Lung (tissue), 12 donors: ENCODE data around the gene DCLK1. TPM values are rescaled to one million over a fixed set of nuclear protein-coding genes. Genes with fewer than 3 reads are reported as not detected.

ENCODE experiments used
- ATAC-seq: fragments of 200-7000 bp; cut with Tn5 transposase; one replicate; pipeline ENCODE4 v1.9.1; 2020; ENCODE audit warnings: moderate number of reproducible peaks; ENCODE audit not compliant: insufficient read depth, low FRiP score
- DNase-seq, 3 donors: peaks; one replicate each; pipeline ENCODE4 v3.0.0-alpha.2; 2013 to 2017
- H3K27ac ChIP-seq, 2 donors: one replicate each; pipeline ENCODE4 v1.5.1; 2013; ENCODE audit warnings: mild to moderate bottlenecking in 2 of 2, moderate library complexity in 2 of 2, control low read depth in 1 of 2, inconsistent platforms in 1 of 2, low read depth in 1 of 2, low read length in 1 of 2
- H3K27me3 ChIP-seq, 3 donors: one replicate each; pipeline ENCODE4 v1.5.1; 2013; ENCODE audit warnings: low read length in 2 of 3; ENCODE audit not compliant: control insufficient read depth in 3 of 3, insufficient read depth in 3 of 3
- H3K36me3 ChIP-seq, 4 donors: one replicate each; pipeline ENCODE4 v1.5.1; 2013; ENCODE audit warnings: low read length in 4 of 4, mild to moderate bottlenecking in 1 of 4, moderate library complexity in 1 of 4; ENCODE audit not compliant: control insufficient read depth in 4 of 4, insufficient read depth in 4 of 4
- H3K4me1 ChIP-seq, 5 donors: one replicate each; pipeline ENCODE4 v1.5.1; 2013; ENCODE audit warnings: low read length in 5 of 5, mild to moderate bottlenecking in 2 of 5, moderate library complexity in 1 of 5; ENCODE audit not compliant: control insufficient read depth in 5 of 5, insufficient read depth in 5 of 5
- H3K4me3 ChIP-seq: one replicate; pipeline ENCODE4 v1.5.1; 2013; ENCODE audit warnings: mild to moderate bottlenecking, control low read depth, moderate library complexity
- H3K9ac ChIP-seq, 2 donors: one replicate each; pipeline ENCODE4 v1.5.1; 2013; ENCODE audit warnings: low read length in 2 of 2, control low read depth in 1 of 2; ENCODE audit not compliant: insufficient read depth in 1 of 2
- H3K9me3 ChIP-seq, 4 donors: one replicate each; pipeline ENCODE4 v1.5.1; 2013; ENCODE audit warnings: low read length in 3 of 4, mild to moderate bottlenecking in 1 of 4, moderate library complexity in 1 of 4; ENCODE audit not compliant: control insufficient read depth in 4 of 4, insufficient read depth in 3 of 4
- CTCF ChIP-seq: IDR thresholded peaks from 2 replicates; pipeline ENCODE4 v1.5.1; 2012; ENCODE audit warnings: mild to moderate bottlenecking; ENCODE audit errors: control extremely low read depth, extremely low read depth
- WGBS, 2 donors: extraction: QIAGEN DNeasy Blood & Tissue Kit; methylation state at CpG; one replicate each; pipeline ENCODE4 v1.1.7; 2013; 5-methylcytosine and 5-hydroxymethylcytosine counted together
- polyA plus RNA-seq, 2 donors: library from polyadenylated mRNA; stranded (reverse); fragments of 200-250 nt; gene quantifications; one replicate each; pipeline ENCODE4 v1.2.1, GENCODE V29; 2013
- total RNA-seq, 2 donors: library from RNA; depleted of rRNA in 1 of 2; stranded (reverse); fragments of >200 nt in 1 of 2; gene quantifications; one replicate each; pipeline ENCODE4 v1.2.1, GENCODE V29; 2014 to 2021
- donor health status: control.
- donor health status: control.
- donor health status: Bipolar disorder and iron deficiency.
- donor health status: healthy.
- donor health status: DM: yes; HTN: yes; CAD: no.

The DCLK1 gene
- total and polyA plus RNA-seq, 4 donors = 1.2 to 23.5 (median 7.0) TPM

GRCh38 chr13:36068566-36068965 lies 62.6 kb downstream of the DCLK1 start:
- DNase-seq = no peak
- H3K4me3 ChIP-seq = no peak overlapping the region
- no peak overlapping the region for H3K9ac ChIP-seq
- no peaks in the 10 kb centered on the region for H3K36me3 ChIP-seq
- peaks cover 0 to 9% (median 0%) of the 10 kb centered on the region in 5 donors for H3K4me1 ChIP-seq
- WGBS, 2 donors = 85 to 87% methylated on average over 1 of the region's 1 CpG
- no peaks in the 10 kb centered on the region for H3K27me3 ChIP-seq
- TF ChIP-seq CTCF = no peak
- no peak overlapping the region for H3K27ac ChIP-seq
- no peaks in the 10 kb centered on the region for H3K9me3 ChIP-seq
- ATAC-seq = no peak

DNA sequence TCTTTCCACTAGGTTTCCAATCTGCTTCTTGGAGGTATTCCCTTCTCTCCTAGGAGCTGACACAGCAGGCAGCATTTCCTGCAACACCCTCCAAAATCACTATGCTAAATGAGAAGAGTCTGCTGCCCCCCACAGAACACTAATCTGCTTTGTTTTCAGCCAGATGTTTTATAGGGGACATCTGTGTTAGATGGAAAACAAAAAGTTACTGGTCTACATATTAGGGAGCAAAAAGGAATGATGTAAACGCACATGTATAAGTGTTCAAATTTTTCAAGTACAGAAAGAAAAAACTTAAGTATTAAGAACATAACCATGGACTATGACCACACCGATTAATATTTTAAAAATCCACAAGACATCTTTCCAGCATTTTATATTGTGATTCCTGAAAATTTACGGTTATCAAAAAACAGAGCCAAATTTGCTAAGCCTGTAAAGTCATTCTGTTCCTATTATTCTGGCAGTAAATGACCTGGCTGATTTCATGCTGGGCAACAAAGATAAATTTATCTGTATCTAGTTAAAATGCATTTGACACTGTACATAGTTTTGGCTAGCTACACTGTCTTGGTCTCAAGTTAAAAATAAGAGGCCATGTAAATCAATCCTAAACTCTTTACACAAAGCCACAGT lies 63.3 kb downstream of the DCLK1 start:
- Histone ChIP-seq H3K9ac (no peak overlapping the region), H3K27me3 (no peaks in the 10 kb centered on the region), H3K4me1 (peaks cover 0 to 9% (median 0%) of the 10 kb centered on the region in 5 donors), H3K9me3 (no peaks in the 10 kb centered on the region), H3K27ac (no peak overlapping the region), H3K36me3 (no peaks in the 10 kb centered on the region), H3K4me3 (no peak overlapping the region)
- DNase-seq (peak in 2 of 3 donors; percentile 16 to 18), ATAC-seq (no peak)
- TF ChIP-seq CTCF = no peak
- 63 to 72% methylated on average over 3 of the region's 3 CpGs for WGBS, 2 donors

GRCh38 chr13:36062249-36062648 lies 68.9 kb downstream of the DCLK1 start:
- Histone ChIP-seq H3K27me3 (no peaks in the 10 kb centered on the region), H3K4me1 (peaks cover 0 to 16% (median 9%) of the 10 kb centered on the region in 5 donors), H3K9me3 (no peaks in the 10 kb centered on the region), H3K27ac (no peak overlapping the region), H3K36me3 (no peaks in the 10 kb centered on the region), H3K9ac (no peak overlapping the region), H3K4me3 (no peak overlapping the region)
- 62 to 77% methylated on average over 1 of the region's 1 CpG for WGBS, 2 donors
- no peak for DNase-seq
- no peak for TF ChIP-seq CTCF
- no peak for ATAC-seq

- TF ChIP-seq CTCF = no peak
- whole genome bisulfite sequencing, 2 donors = 40 to 53% methylated on average over 4 of the region's 4 CpGs
Measured at GRCh38 chr13:36061621-36062020, 69.6 kb downstream of the DCLK1 start.

More at GRCh38 chr13:36061621-36062020, 69.6 kb downstream of the DCLK1 start:
- no peak overlapping the region for H3K4me3 ChIP-seq
- H3K9me3 ChIP-seq = no peaks in the 10 kb centered on the region
- H3K9ac ChIP-seq = no peak overlapping the region
- no peaks in the 10 kb centered on the region for H3K36me3 ChIP-seq
- DNase-seq (peak in 1 of 3 donors; percentile 62), ATAC-seq (no peak)
- no peaks in the 10 kb centered on the region for H3K27me3 ChIP-seq
- peaks cover 0 to 16% (median 9%) of the 10 kb centered on the region in 5 donors for H3K4me1 ChIP-seq
- no peak overlapping the region for H3K27ac ChIP-seq
